HCT116 (cell line): Measurements from ENCODE around the gene PHKB. TPM values are rescaled to one million over a fixed set of nuclear protein-coding genes. Genes with fewer than 3 reads are reported as not detected.

Experiments used
- ATAC-seq: fragments of 200-7000 bp; cut with Tn5 transposase; 2 replicates; pipeline ENCODE4 v1.9.1; 2020; ENCODE audit warnings: mild to moderate bottlenecking, moderate library complexity
- BruUV-seq: library from RNA; stranded (reverse); fragments of 400-500 nt; replicated peaks from 2 replicates; lab custom pipeline; 2021; lab: Mats Ljungman, UMichigan
- CTCF ChIA-PET: fragments of 300-600 bp; sonication (Branson Sonifier 250); formaldehyde crosslinking; loops from one replicate; lab custom pipeline; 2021; ENCODE audit warnings: antibody characterized with exemption; lab: Charles Lee
- POLR2A ChIA-PET: fragments of 300-600, 350-600 bp; sonication (Branson Sonifier 250); formaldehyde crosslinking; loops from one replicate; lab custom pipeline; 2021; ENCODE audit warnings: antibody characterized with exemption; lab: Charles Lee
- RAD21 ChIA-PET, 2 experiments: fragments of 300-600 bp; sonication (Branson Sonifier 250); formaldehyde crosslinking; loops; one replicate each; lab custom pipeline; 2023; ENCODE audit warnings: low total read pairs in 2 of 2; ENCODE audit not compliant: uncharacterized antibody in 2 of 2, unreplicated experiment in 2 of 2, low non-redundant PET in 1 of 2; lab: Charles Lee
- DNase-seq: peaks from one replicate; pipeline ENCODE4 v3.0.0-alpha.2; 2010; ENCODE audit warnings: low read depth, low spot score
- H2AFZ ChIP-seq: fragments of 200-600 bp; shearing (Covaris generic), sonication (generic); 2 replicates; pipeline ENCODE4 v1.6.1; 2017; ENCODE audit warnings: low read depth, mixed run types, mixed read lengths, antibody characterized with exemption, low read length; ENCODE audit not compliant: poor library complexity, severe bottlenecking
- H3K27ac ChIP-seq: 2 replicates; pipeline ENCODE4 v1.5.1; 2012; ENCODE audit warnings: low read depth, low read length
- H3K27me3 ChIP-seq: fragments of 200-600 bp; sonication (generic); 2 replicates; pipeline ENCODE4 v1.6.1; 2016; ENCODE audit warnings: mixed run types, low read length, mixed read lengths; ENCODE audit not compliant: insufficient read depth
- H3K36me3 ChIP-seq, 2 experiments: fragments of 200-500 bp in 1 of 2; fragments of 200-600 bp in 1 of 2; sonication (Bioruptor generic) in 1 of 2; sonication (generic) in 1 of 2; 2 replicates each; pipeline versions ENCODE4 v1.5.1 to v1.6.1; 2014 to 2016; ENCODE audit warnings: low read length in 2 of 2, inconsistent platforms in 1 of 2, mixed read lengths in 1 of 2, mixed run types in 1 of 2; ENCODE audit not compliant: insufficient read depth in 2 of 2, control insufficient read depth in 1 of 2
- H3K4me1 ChIP-seq, 2 experiments: fragments of 200-600 bp in 1 of 2; sonication (generic) in 1 of 2; 2 replicates each; pipeline versions ENCODE4 v1.5.1 to v1.6.1; 2012 to 2017; ENCODE audit warnings: low read length in 2 of 2, inconsistent platforms in 1 of 2, mild to moderate bottlenecking in 1 of 2, mixed read lengths in 1 of 2, mixed run types in 1 of 2, moderate library complexity in 1 of 2; ENCODE audit not compliant: insufficient read depth in 2 of 2, control insufficient read depth in 1 of 2
- H3K4me2 ChIP-seq: fragments of 200-600 bp; sonication (generic); 2 replicates; pipeline ENCODE4 v1.6.1; 2017; ENCODE audit warnings: mixed run types, low read length, mixed read lengths
- H3K4me3 ChIP-seq, 2 experiments: fragments of 200-600 bp in 1 of 2; sonication (generic) in 1 of 2; replicated peaks in 1 of 2; 2 replicates each; pipeline ENCODE4 v1.5.1; 2011 to 2016; ENCODE audit warnings: low read length in 2 of 2, control low read depth in 1 of 2, low read depth in 1 of 2, mild to moderate bottlenecking in 1 of 2, mixed read lengths in 1 of 2, mixed run types in 1 of 2
- H3K79me2 ChIP-seq: fragments of 200-600 bp; sonication (generic); 2 replicates; pipeline ENCODE4 v1.6.1; 2017; ENCODE audit warnings: mild to moderate bottlenecking, mixed run types, low read length, moderate library complexity, mixed read lengths; ENCODE audit not compliant: insufficient read depth
- H3K9ac ChIP-seq: fragments of 200-600 bp; sonication (generic); 2 replicates; pipeline ENCODE4 v1.6.1; 2016; ENCODE audit warnings: low read length, mixed read lengths
- H3K9me2 ChIP-seq: fragments of 200-600 bp; sonication (generic), shearing (Covaris generic); 2 replicates; pipeline ENCODE4 v1.6.1; 2017; ENCODE audit warnings: mixed run types, mild to moderate bottlenecking, moderate library complexity; ENCODE audit not compliant: insufficient read depth
- H3K9me3 ChIP-seq, 2 experiments: fragments of 200-500 bp in 1 of 2; fragments of 200-600 bp in 1 of 2; sonication (Bioruptor generic) in 1 of 2; sonication (generic) in 1 of 2; 2 replicates each; pipeline ENCODE4 v1.6.1; 2014 to 2017; ENCODE audit warnings: low read length in 2 of 2, mixed read lengths in 2 of 2, inconsistent platforms in 1 of 2, low read depth in 1 of 2, mild to moderate bottlenecking in 1 of 2, mixed run types in 1 of 2, moderate library complexity in 1 of 2; ENCODE audit not compliant: control insufficient read depth in 1 of 2, insufficient read depth in 1 of 2
- H4K20me1 ChIP-seq: fragments of 200-600 bp; sonication (generic), shearing (Covaris generic); 2 replicates; pipeline ENCODE4 v1.6.1; 2017; ENCODE audit warnings: mixed run types, mild to moderate bottlenecking, moderate library complexity; ENCODE audit not compliant: insufficient read depth
- ATF3 ChIP-seq: IDR thresholded peaks from 2 replicates; pipeline ENCODE4 v1.6.1; 2012
- EGR1 ChIP-seq: IDR thresholded peaks from 2 replicates; pipeline ENCODE4 v1.6.1; 2012; ENCODE audit warnings: low read depth
- ELF1 ChIP-seq: IDR thresholded peaks from 2 replicates; pipeline ENCODE4 v1.6.1; 2012; ENCODE audit warnings: low read depth, borderline replicate concordance
- FOSL1 ChIP-seq: IDR thresholded peaks from 2 replicates; pipeline ENCODE4 v1.6.1; 2012; ENCODE audit warnings: low read depth
- POLR2A ChIP-seq: IDR thresholded peaks from 2 replicates; pipeline ENCODE4 v1.7.0; 2011; ENCODE audit warnings: borderline replicate concordance; ENCODE audit not compliant: insufficient read depth, insufficient read length; ENCODE audit errors: extremely low read depth
- SIN3A ChIP-seq: IDR thresholded peaks from 2 replicates; pipeline ENCODE4 v1.6.1; 2012; ENCODE audit warnings: low read depth
- SRF ChIP-seq: IDR thresholded peaks from 2 replicates; pipeline ENCODE4 v1.6.1; 2012; ENCODE audit warnings: low read depth
- TCF7L2 ChIP-seq: IDR thresholded peaks from 2 replicates; pipeline ENCODE4 v1.7.0; 2011; ENCODE audit warnings: borderline replicate concordance, inconsistent platforms; ENCODE audit not compliant: insufficient read depth, insufficient read length; ENCODE audit errors: extremely low read depth
- ZBTB33 ChIP-seq: IDR thresholded peaks from 2 replicates; pipeline ENCODE4 v1.6.1; 2011; ENCODE audit warnings: mild to moderate bottlenecking, low read length, moderate library complexity; ENCODE audit not compliant: insufficient replicate concordance; ENCODE audit errors: extremely low read depth
- intact Hi-C: fragments of 100-400 bp; cut with micrococcal nuclease; formaldehyde crosslinking; loops from 2 replicates; pipeline ENCODE4 v1.10.0; 2022
- total RNA-seq: library from RNA; stranded (reverse); gene quantifications from one replicate; pipeline ENCODE4 v1.2.1, GENCODE V29; 2021; ENCODE audit not compliant: unreplicated experiment

The PHKB gene
- total RNA-seq, 1 experiment from 2014 or later, result 30.5 TPM

DNA sequence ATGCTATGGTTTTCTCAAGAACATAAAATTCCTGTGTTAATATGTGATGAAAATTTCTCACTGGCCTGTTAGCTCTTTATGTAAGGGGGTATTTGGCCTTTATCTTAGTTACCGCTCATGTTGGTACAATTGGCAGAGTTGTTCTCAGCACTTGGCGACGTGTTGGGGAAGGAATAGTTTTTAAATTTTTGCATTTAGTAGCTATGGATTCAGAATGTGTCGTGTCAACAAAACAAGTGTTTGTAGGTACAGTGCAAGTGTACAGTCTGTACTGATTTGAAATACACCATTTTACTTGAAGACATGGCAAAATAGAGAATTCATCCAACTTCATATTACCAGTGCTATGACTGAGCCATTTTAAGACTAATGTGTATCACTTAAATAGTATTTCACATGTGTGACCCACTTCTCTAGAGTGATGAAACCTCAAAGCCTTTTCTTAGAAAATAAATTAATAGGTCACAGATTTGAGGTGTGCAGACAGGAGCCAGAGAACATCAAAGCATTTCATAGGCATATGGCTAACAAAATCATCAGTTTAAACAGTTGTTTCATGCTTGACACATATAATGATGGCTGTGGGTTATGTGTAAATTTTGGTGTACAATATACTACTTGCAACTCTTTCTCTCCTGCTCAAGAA lies 150.8 kb downstream of the PHKB start:
- intact Hi-C loops, result no loop called here
- Histone ChIP-seq H3K4me2 (no peak overlapping the region), H3K4me1 (no peaks in the 10 kb centered on the region), H2AFZ (no peak overlapping the region), H3K9me2 (no peaks in the 10 kb centered on the region), H3K36me3 (no peaks in the 10 kb centered on the region), H3K9ac (no peak overlapping the region), H3K4me3 (no peak overlapping the region), H4K20me1 (no peaks in the 10 kb centered on the region), H3K79me2 (no peaks in the 10 kb centered on the region), H3K9me3 (no peaks in the 10 kb centered on the region), H3K27me3 (no peaks in the 10 kb centered on the region), H3K27ac (no peak overlapping the region)
- RAD21 ChIA-PET, result no interaction called here
- ATAC-seq (no peak), DNase-seq (no peak)
- TF ChIP-seq TCF7L2 (no peak), ELF1 (no peak), FOSL1 (no peak), POLR2A (no peak), SRF (no peak), ATF3 (no peak), EGR1 (no peak), ZBTB33 (no peak), SIN3A (no peak)
- BruUV-seq, result no TSS peak
- POLR2A ChIA-PET, result interaction anchor here (1.0 kb wide), 1 partner anchor 10 kb away, joined by 4 read pairs; no protein-coding TSS in a partner anchor
- CTCF ChIA-PET, result no interaction called here
